MV-4-11 (cell line): Measurements from ENCODE around the gene GSTA5.
"Not testable (repeated sequence)": the region's sequence is repeated elsewhere in the genome, so short reads cannot be mapped to it uniquely, and the experiment has no call there.

ENCODE experiments used
- DNase-seq: peaks from one replicate; lab custom pipeline; 2025; lab: John Stamatoyannopoulos, UW

Gene GSTA5

DNA sequence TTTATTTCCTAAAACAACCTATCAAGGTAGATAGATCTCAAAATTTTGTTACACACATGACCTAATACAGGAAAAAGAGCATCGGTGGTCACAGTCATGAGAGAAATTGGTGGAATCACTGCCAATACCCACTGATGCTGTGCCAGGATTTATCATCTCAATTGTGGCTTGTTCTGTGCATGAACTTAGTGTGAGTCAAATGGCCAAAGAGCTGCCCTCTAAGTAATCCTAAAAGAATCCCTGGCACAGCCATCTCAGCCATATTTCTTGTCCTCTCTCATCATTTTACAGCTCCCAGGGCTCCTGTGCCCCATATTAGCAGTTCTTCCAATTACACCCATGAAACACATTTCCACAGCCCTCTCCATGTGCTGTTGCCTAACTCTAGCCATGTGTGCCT, 6.1 kb downstream of the GSTA5 start:
- DNase-seq: no peak

DNA sequence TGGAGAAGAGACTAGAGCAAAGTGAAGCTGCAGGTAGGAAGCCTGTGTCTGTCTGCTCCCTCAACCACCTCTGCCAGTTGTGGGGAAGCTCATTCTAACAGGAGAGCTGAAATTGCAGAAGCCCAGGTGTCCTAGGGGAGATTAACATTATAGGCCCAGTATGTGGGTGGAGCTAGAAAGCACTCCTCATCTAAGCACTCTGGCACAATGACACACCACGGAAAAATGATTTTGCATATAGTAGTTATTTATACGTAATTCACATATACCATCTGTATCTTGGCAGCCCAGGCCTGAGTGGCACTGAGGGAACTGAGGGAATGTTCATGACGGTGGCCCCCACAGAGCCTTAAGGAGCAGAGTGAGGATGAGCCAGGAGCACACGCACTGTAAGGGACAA, 9.7 kb downstream of the GSTA5 start:
- not testable (repeated sequence) for DNase-seq

DNA sequence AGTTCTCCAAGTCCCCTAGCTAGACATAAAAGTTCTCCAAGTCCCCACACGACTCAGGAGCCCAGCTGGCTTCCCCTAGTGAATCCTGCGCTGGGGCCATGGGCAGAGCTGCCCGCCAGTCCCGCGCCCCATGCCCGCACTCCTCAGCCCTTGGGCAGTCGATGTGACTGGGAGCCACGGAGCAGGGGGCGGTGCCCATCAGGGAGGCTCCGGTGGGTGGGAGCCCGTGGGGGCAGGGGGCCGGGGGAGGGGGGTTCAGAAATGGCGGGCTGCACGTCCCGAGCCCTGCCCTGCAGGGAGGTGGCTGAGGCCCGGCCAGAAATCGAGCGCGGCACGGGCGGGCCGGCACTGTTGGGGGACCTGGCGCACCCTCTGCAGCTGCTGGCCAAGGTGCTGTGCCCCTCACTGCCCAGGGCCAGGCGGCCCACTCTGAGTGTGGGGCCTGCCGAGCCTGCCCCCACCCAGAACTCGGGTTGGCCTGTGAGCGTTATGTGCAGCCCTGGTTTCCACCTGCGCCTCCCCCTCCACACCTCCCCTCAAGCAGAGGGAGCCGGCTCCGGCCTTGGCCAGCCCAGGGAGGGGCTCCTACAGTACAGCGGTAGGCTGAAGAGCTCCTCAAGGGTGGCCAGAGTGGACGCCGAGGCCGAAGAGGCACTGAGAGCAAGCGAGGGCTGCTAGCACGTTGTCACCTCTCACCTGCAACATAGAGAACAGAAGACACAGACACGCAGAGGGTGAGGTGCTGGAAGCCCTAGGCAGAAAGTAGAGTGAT, 11.4 kb downstream of the GSTA5 start:
- DNase-seq: no peak

DNA sequence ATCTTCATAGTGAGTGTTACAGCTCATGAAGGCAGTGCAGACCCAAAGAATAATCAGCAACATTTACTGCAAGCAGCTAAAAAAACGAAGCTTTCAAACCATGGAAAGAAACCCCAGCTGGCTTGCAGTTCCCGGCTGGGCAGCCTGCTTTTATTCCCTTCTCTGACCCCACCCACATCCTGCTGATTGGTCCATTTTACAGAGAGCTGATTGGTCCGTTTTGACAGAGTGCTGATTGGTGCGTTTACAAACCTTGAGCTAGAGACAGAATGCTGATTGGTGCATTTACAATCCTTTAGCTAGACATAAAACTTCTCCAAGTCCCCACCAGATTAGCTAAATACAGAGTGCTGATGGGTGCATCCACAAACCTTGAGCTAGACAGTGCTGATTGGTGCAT, 12.0 kb downstream of the GSTA5 start:
- DNase-seq: not testable (repeated sequence)

DNA sequence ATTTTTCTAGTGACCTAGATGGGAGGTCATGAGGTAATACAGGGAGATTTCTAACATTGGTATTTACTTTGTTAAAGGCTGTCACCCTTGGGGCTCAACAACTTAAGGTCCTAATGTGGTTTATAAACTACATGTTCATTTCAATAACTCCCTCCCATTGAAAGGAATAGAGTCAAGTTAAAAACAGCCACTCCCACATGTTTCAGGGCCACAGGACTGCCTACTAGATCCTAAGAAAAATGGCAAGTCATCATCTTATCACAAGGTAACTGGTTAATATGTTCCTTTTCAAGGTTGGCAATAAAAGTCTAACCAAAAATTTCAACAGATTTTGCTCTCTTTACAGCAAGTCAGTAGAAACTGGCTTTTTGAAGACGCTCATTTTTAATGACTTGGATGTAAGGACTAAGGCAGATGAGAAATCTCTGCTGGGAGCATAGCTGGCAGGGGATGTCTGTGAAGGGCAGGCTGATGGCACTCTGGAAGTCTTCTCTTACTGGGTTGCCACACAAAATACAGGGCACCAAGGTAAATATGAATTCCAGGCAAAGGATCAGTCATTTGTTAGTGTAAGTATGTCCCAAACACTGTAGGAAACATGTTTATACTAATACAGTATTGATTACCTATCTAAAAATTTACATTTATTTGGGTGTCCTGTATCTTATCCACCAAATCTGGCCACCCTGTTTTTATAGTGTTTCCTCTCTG, 13.4 kb downstream of the GSTA5 start:
- not testable (repeated sequence) for DNase-seq

DNA sequence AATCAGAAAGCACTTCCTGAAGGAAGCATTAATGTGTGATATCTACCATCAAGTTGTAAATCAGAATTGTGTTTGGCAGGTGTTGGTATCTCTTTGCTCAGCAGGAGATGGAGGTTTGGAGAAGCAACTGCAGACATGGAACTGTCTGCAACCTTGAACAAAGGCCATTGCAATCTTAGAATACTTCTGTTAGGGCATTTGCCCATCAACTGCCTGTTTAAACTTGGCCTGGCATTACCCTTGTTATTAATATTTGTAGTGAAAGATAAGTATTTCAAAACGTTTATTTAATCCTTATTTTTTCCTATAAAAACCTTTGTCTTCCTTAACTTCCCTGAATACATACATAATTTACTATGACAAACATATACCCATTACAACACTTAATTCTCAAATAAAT, 14.1 kb downstream of the GSTA5 start:
- DNase-seq: no peak

DNA sequence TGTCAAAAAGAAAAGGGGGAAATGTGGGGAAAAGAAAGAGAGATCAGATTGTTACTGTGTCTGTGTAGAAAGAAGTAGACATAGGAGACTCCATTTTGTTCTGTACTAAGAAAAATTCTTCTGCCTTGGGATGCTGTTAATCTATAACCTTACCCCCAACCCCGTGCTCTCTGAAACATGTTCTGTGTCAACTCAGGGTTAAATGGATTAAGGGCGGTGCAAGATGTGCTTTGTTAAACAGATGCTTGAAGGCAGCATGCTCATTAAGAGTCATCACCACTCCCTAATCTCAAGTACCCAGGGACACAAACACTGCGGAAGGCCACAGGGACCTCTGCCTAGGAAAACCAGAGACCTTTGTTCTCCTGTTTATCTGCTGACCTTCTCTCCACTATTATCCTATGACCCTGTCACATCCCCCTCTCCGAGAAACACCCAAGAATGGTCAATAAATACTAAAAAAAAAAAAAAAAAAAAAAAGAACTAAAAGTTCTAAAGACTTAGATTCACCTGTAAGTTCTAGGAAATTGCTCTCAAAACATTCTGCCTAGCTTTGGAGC, 14.6 kb downstream of the GSTA5 start:
- DNase-seq: not testable (repeated sequence)

DNA sequence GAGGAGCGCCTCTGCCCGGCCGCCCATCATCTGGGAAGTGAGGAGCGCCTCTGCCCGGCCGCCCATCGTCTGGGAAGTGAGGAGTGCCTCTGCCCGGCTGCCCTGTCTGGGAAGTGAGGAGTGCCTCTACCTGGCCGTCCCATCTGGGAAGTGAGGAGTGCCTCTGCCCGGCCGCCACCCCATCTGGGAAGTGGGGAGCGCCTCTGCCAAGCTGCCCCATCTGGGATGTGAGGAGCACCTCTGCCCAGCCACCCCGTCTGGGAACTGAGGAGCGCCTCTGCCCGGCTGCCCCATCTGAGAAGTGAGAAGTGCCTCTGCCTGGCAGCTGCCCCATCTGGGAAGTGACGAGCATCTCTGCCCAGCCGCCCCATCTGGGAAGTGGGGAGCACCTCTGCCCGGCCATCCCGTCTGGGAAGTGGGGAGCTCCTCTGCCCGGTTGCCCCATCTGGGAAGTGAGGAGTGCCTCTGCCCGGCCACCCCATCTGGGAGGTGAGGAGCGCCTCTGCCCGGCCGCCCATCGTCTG, 15.3 kb downstream of the GSTA5 start:
- DNase-seq: not testable (repeated sequence)

DNA sequence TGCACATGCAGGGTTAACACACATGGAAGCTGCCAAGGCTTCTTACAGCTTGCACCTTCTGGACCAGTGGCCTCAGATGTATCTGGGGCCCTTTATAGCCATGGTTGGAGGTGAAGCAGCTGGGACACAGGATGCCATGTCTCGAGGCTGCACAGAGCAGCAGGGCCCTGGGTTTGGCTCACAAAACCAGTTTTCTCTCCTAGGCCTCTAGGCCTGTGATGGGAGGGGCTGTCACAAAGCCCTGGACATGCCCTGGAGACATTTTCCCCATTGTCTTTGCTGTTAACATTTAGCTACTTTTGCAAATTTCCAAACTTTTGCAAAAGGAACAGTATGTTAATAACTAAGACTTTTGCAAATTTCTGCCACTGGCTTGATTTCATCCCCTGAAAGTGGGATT, 18.8 kb downstream of the GSTA5 start:
- no peak for DNase-seq

DNA sequence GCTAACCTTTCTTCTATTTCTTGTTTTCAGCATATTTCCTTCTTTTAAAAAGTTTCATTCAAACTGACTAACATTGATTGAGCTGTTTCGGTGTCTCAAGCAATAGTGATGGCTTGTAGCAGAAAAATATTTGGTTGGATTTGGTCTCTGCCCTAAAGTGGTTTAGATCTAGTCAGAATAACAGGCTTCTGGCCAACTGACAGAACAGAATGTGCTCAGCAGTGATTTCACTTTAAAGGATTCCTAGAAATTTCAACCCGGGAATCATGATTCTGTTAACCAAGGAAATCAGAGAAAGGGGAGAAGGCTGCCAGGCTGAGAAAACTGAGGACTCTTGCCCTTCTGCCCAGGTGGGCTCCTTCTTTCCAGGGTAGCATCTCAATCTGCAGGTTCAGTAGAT, 20.4 kb downstream of the GSTA5 start:
- no peak for DNase-seq

DNA sequence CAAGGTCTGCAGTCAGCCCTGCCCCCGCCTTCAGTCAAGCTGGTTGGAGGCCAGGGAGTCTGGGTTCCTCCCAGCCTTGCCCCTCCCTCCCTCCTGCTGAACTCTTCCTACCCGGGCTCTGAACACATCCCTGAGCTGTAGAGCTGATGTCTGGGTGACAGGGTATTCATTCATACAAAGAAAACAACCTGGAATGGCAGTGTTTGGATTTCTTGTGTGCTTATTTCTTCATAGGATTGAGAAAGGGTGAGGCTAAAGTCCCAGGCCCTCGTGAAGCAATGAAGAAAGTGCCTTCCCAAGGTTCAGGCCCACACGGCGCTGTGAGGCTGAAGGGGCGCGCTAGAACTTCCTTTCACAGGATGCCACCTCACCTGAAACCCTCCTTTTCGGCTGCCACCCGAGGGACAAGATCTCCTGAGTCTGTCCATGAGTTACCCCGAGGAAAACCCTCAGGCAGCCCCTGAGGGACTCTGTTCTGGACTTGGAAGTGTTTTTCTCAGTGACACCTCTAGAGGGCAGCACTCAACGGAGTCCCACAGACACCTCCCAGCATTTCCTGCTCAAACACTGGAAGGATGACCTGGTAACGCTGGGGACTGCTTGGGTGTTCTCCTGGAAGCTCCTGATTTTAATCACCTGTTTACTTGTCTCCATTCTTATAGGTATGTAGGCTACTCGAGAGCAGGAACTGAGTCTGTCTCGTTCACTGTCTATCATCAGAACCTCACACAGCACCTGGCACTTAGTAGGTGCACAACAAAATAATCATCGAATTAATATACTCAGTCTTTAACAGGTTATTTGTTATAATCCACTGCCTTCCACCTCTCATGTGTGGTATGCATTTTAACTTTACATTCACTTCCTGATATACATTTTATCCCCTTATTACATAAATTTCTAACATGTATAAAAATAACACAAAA, 25.2 kb downstream of the GSTA5 start:
- peak; percentile 39 for DNase-seq

DNA sequence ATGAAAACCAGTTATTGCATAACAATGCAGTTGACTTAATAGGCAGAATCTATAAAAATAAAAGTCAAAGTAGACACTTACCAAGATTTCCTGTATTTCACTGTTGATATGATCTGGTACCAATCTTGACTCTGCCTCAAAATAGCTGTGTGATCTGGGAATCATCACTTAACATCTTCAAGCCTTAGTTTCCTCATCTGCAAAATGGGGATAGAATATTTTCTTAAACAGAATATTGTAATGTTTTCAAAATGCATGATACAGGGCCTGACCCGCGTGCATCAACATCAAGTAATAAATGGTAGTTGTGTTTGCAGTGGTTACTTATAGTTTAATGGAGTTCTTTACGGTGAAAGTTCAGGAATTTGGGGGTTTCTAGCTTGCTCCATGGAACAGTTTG, 26.1 kb downstream of the GSTA5 start:
- DNase-seq: not testable (repeated sequence)

DNA sequence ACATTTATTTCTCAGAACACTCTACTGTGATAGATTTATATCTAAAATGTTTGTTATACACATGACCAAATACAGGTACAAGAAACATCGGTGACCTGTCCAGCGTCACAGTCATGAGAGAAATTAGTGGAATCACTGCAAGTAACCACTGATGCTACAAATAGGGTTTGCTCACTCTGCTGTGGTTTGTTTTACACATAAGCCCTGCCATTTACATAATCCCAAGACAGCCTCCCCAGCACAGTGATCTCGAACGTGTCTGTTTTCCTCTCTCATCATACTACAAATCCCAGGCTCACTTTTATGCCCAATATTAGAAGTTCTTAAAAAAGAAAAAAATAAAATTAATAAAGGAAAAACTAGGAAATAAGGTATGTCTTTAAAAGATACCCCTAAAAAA, 30.8 kb downstream of the GSTA5 start:
- DNase-seq: not testable (repeated sequence)

DNA sequence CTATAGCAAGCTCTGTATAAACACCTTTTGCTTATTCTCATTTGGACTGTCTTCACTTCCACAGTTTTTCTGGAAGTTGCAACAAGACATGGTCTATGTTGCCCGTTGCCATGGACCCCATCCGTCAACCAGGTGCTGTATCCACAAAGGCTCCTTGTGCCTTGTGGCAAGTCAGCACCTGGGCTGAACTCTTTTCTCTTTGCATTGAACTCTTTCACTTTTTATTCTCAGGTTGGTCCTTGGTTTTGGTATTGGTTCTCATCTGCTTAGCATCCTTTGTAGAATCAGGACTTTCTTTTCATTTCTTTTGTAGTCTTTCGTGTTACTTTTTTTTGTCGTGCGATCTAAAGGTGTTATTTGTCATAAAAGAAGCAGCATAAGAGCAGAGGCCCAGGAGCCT, 32.0 kb downstream of the GSTA5 start:
- no peak for DNase-seq

DNA sequence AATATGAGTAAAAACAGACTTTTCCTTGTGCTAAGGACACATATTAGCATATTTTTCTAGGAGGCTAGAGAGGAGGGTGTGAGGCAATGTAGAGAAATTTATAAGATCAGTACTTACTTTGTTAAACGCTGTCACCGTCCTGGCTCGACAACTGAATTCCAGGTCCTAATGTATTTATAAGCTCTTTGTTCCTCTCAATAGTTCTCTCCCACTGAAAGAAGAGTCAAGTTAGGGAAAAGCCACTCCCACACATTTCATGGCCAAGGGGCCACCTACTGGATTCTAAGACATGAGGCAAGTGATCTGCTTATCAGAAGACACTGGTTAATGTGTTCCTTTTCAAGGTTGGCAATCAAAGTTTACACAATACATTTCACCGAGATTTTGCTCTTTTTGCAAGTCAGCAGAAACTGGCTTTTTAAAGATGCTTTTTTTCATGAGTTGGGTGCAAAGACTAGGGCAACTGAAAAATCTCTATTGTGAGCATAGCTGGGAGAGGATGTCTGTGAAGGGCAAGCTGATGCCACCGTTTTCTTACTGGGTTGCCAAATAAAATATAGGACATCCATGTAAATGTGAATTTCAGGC, 36.9 kb downstream of the GSTA5 start, which contains the start of gene GSTA1:
Gene GSTA1 (minus strand): TSS at position 149 of the 588 bp plus-strand sequence. CDS start 4,549 bp downstream, outside the sequence.
- not testable (repeated sequence) for DNase-seq

DNA sequence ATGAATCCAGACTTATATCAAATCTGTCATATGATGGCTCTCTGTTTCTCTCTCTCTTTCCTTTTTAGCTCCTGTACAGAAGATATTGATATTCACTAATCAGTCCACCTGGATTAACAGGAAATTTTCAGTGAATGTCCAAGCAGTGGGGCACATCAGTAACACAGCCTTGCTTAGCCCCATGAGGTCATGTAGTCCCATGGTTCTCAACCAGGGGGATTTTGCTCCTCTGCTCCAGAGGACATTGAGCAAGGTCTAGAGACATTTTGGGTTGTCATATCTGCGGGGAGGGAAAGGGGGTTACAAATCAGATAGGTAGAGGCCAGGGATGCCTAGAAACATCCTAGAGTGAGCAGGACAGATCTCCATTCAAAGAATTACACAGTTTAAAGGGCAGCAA, 37.8 kb downstream of the GSTA5 start:
- DNase-seq: no peak

DNA sequence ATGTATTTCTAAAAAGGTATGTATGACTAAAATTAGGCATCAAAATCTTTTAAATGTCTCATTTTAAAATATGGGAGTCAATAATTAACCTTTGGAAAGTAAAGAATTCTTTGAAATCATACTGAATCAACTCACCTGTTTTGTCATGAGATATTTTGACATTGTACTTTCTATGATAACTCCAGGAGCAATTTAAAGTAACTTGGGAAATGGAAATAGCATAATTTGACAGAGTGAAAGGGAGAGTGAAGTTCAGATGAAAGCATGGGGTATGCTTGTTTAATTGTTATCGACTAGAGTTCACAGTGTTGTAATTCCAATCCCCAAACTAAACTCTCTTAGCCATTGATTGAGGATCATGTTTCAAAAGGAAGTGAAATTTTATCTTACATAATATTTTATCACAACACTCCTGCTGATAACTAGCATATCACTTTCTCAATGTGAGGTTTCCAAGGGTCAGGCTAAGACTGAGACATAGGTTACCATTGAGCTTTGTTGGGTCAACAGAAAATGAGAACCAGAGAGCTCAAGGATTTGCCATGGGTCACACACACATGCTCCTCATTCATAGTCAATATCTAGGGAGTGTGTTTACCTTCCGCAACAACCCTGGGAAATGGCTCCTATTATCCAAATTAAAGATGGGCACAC, 39.3 kb downstream of the GSTA5 start:
- DNase-seq: peak; percentile 5

DNA sequence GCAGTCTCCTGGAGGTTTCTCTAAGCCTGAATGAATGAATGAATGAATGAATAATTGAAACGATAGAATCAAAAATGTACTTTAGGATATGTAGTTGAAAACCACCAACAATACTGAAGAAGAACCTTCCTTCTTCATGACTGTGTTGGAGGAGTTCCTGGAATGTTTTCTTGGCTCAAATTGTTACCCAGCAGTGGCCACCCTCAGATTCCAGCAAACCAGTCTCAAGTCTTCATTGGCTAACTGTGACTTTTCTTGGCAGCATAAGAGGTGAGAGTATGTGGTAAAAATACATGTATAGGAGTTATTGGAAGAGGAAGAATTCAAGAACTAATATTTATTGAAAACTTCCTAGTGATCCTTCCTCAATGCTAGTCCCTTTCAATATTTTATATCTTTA, 41.3 kb downstream of the GSTA5 start:
- not testable (repeated sequence) for DNase-seq

DNA sequence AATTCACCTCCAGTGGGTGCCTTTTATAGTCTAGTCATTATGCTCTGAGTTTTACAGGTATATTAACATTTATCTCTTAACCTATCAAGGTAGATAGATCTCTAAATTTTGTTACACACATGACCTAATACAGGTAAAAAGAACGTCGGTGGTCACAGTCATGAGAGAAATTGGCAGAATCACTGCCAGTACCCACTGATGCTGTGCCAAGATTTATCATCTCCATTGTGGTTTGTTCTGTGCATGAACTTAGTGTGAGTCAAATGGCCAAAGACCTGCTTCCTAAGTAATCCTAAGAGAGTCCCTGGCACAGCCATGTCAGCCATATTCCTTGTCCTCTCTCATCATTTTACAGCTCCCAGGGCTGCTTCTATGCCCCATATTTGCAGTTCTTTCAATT, 46.2 kb downstream of the GSTA5 start:
- DNase-seq: not testable (repeated sequence)

DNA sequence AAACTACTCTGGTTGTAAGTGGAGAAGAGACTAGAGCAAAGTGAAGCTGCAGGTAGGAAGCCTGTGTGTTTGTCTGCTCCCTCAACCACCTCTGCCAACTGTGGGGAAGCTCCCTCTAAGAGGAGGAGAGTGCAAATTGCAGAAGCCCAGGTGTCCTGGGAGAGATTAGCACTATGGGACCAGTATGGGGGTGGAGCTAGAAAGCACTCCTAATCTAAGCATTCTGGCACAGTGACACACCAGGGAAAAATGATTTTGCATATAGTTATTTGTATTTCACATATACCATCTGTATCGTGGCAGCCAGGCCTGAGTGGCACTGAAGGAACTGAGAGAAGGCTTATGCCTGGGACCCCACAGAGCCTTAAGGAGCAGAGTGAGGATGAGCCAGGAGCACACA, 49.8 kb downstream of the GSTA5 start:
- no peak for DNase-seq

DNA sequence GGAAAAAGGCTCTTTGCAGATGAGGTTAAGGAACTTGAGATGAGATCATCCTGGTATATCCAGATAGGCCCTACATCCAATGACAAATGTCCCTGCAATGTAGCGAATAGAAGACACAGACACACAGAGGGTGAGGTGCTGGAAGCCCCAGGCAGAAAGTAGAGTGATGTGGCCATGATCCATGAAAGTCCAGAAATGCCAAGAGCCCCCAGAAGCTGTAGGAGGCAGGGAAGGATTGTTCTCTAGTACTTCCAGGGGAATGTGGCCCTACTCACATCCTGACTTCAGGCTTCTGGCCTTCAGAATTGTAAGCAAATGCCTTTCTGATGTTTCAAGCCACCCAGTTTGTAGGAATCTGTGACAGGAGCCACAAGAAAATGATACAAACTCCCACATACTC, 51.0 kb downstream of the GSTA5 start:
- DNase-seq: not testable (repeated sequence)
